ENCODE data around the gene PDE8A.

- TF ChIP-seq, protein P1, sequence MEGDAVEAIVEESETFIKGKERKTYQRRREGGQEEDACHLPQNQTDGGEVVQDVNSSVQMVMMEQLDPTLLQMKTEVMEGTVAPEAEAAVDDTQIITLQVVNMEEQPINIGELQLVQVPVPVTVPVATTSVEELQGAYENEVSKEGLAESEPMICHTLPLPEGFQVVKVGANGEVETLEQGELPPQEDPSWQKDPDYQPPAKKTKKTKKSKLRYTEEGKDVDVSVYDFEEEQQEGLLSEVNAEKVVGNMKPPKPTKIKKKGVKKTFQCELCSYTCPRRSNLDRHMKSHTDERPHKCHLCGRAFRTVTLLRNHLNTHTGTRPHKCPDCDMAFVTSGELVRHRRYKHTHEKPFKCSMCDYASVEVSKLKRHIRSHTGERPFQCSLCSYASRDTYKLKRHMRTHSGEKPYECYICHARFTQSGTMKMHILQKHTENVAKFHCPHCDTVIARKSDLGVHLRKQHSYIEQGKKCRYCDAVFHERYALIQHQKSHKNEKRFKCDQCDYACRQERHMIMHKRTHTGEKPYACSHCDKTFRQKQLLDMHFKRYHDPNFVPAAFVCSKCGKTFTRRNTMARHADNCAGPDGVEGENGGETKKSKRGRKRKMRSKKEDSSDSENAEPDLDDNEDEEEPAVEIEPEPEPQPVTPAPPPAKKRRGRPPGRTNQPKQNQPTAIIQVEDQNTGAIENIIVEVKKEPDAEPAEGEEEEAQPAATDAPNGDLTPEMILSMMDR (IDR thresholded peaks at IDR 0.05): no peak
- TF ChIP-seq EZH2 (IDR thresholded peaks at IDR 0.05; ENCODE audit: borderline replicate concordance, insufficient read depth, low read depth, low read length, poor library complexity, severe bottlenecking): no peak
Observed at GRCh38 chr15:84968301-84968700, 13.4 kb upstream of the PDE8A start.

Data from B cell (primary cell).